Stimulated activated naive B cell treated with anti-CD40 and anti-IgM and Interleukin-4, amounts not matched to agents 10 μg/mL and 1 μg/mL and 100 μg/mL, for 72 hours (primary cell): ENCODE data around the gene CELSR3.
A peak's percentile ranks its signal among the peaks of the same experiment; 100 is the strongest.

Source experiments
- ATAC-seq, 2 donors: fragments of 150-1000 bp; cut with Tn5 transposase; replicated peaks; 2 replicates each; pipeline ENCODE4 v1.10.0; 2021; ENCODE audit warnings: moderate library complexity in 1 of 2
- DNase-seq: peaks from one replicate; pipeline ENCODE4 v3.0.0; 2021
- H3K27ac Mint-ChIP-seq: one replicate; pipeline ENCODE4 v1.8.0; 2022; ENCODE audit warnings: mild to moderate bottlenecking, mixed read lengths
- H3K27me3 Mint-ChIP-seq, 2 donors: one replicate each; pipeline ENCODE4 v1.8.0; 2022; ENCODE audit warnings: mixed read lengths in 2 of 2
- H3K36me3 Mint-ChIP-seq, 2 donors: one replicate each; pipeline ENCODE4 v1.8.0; 2022; ENCODE audit warnings: mixed read lengths in 2 of 2, mild to moderate bottlenecking in 1 of 2
- H3K4me1 Mint-ChIP-seq, 2 donors: one replicate each; pipeline ENCODE4 v1.8.0; 2022; ENCODE audit warnings: mixed read lengths in 2 of 2, mild to moderate bottlenecking in 1 of 2
- H3K4me3 Mint-ChIP-seq, 2 donors: one replicate each; pipeline ENCODE4 v1.8.0; 2022; ENCODE audit warnings: mild to moderate bottlenecking in 2 of 2, mixed read lengths in 2 of 2, moderate library complexity in 1 of 2
- H3K9me3 Mint-ChIP-seq, 2 donors: one replicate each; pipeline ENCODE4 v1.8.0; 2022; ENCODE audit warnings: mixed read lengths in 2 of 2, mild to moderate bottlenecking in 1 of 2

CELSR3 gene

GRCh38 chr3:48639944-48640606 lies 22.6 kb downstream of the CELSR3 start:
- peaks cover 6 to 15% of the 10 kb centered on the region in 2 donors for H3K4me1 Mint-ChIP-seq

GRCh38 chr3:48637305-48637704 lies 25.4 kb downstream of the CELSR3 start:
- ATAC-seq, result no peak
- H3K9me3 Mint-ChIP-seq, result no peaks in the 10 kb centered on the region
- H3K4me1 Mint-ChIP-seq, result peaks cover 12 to 36% of the 10 kb centered on the region in 2 donors
- H3K27ac Mint-ChIP-seq, result no peak overlapping the region
- H3K27me3 Mint-ChIP-seq, result peaks cover 9 to 20% of the 10 kb centered on the region in 2 donors
- H3K36me3 Mint-ChIP-seq, result peaks cover 5 to 11% of the 10 kb centered on the region in 2 donors
- DNase-seq, result no peak
- H3K4me3 Mint-ChIP-seq, result peak overlapping the region in 1 of 2 donors; percentile 36

More at GRCh38 chr3:48639944-48640606, 22.6 kb downstream of the CELSR3 start:
- Mint-ChIP-seq H3K9me3 (no peaks in the 10 kb centered on the region), H3K36me3 (peaks cover 0 to 7% of the 10 kb centered on the region in 2 donors), H3K4me3 (no peak overlapping the region), H3K27ac (no peak overlapping the region), H3K27me3 (peaks cover 9 to 30% of the 10 kb centered on the region in 2 donors)
- ATAC-seq (no peak), DNase-seq (no peak)

GRCh38 chr3:48636149-48636655 lies 26.5 kb downstream of the CELSR3 start:
- H3K4me3 Mint-ChIP-seq, result peak overlapping the region; percentile 93 to 95
- H3K27ac Mint-ChIP-seq, result no peak overlapping the region
- peaks cover 12 to 36% of the 10 kb centered on the region in 2 donors for H3K4me1 Mint-ChIP-seq
- DNase-seq, result no peak
- ATAC-seq, result no peak
- no peaks in the 10 kb centered on the region for H3K9me3 Mint-ChIP-seq
- H3K36me3 Mint-ChIP-seq, result peaks cover 11 to 15% of the 10 kb centered on the region in 2 donors
- H3K27me3 Mint-ChIP-seq, result peaks cover under 1 to 13% of the 10 kb centered on the region in 2 donors

GRCh38 chr3:48635222-48636021 lies 27.3 kb downstream of the CELSR3 start, which contains the start of gene SLC26A6:
Gene SLC26A6, minus strand, starts transcription at chr3:48635461. Its CDS starts 68 bp downstream, at chr3:48635393.
- H3K27ac Mint-ChIP-seq, result peak within 1 kb of the TSS; percentile 84

GRCh38 chr3:48634661-48635221 lies 27.9 kb downstream of the CELSR3 start:
- Mint-ChIP-seq H3K4me1 (peaks cover 12 to 35% of the 10 kb centered on the region in 2 donors), H3K36me3 (peaks cover 17 to 22% of the 10 kb centered on the region in 2 donors), H3K4me3 (peak overlapping the region; percentile 93 to 95), H3K9me3 (no peaks in the 10 kb centered on the region), H3K27ac (peak overlapping the region; percentile 62), H3K27me3 (peaks cover 0 to 13% of the 10 kb centered on the region in 2 donors)
- peak; percentile 36 to 43 for ATAC-seq
- DNase-seq, result peak; percentile 30

More at GRCh38 chr3:48635222-48636021, 27.3 kb downstream of the CELSR3 start, which contains the start of gene SLC26A6:
- Mint-ChIP-seq H3K36me3 (peaks cover 17% of the 10 kb centered on the region in 2 donors), H3K4me1 (peaks cover 12 to 36% of the 10 kb centered on the region in 2 donors), H3K9me3 (no peaks in the 10 kb centered on the region), H3K4me3 (peak within 1 kb of the TSS; percentile 93 to 95), H3K27me3 (peaks cover 0 to 13% of the 10 kb centered on the region in 2 donors)
- DNase-seq (peak; percentile 91), ATAC-seq (peak; percentile 94 to 95)

- peaks cover 0 to 8% of the 10 kb centered on the region in 2 donors for H3K27me3 Mint-ChIP-seq
- H3K4me1 Mint-ChIP-seq, result peaks cover 12 to 32% of the 10 kb centered on the region in 2 donors
- no peaks in the 10 kb centered on the region for H3K9me3 Mint-ChIP-seq
- no peak for ATAC-seq
- H3K4me3 Mint-ChIP-seq, result peak overlapping the region in 1 of 2 donors; percentile 95
- H3K27ac Mint-ChIP-seq, result no peak overlapping the region
- DNase-seq, result no peak
- H3K36me3 Mint-ChIP-seq, result peaks cover 21 to 26% of the 10 kb centered on the region in 2 donors
Measured at GRCh38 chr3:48633743-48634142, 28.9 kb downstream of the CELSR3 start.

- Mint-ChIP-seq H3K27ac (no peak overlapping the region), H3K4me3 (no peak overlapping the region), H3K9me3 (no peaks in the 10 kb centered on the region), H3K4me1 (peaks cover 12 to 32% of the 10 kb centered on the region in 2 donors), H3K36me3 (peaks cover 22 to 30% of the 10 kb centered on the region in 2 donors), H3K27me3 (peaks cover 0 to 6% of the 10 kb centered on the region in 2 donors)
- DNase-seq (no peak), ATAC-seq (no peak)
Measured at GRCh38 chr3:48633256-48633655, 29.4 kb downstream of the CELSR3 start.

GRCh38 chr3:48631516-48632448 lies 30.9 kb downstream of the CELSR3 start:
- Mint-ChIP-seq H3K4me3 (no peak overlapping the region), H3K4me1 (peaks cover 9 to 32% of the 10 kb centered on the region in 2 donors), H3K9me3 (no peaks in the 10 kb centered on the region), H3K36me3 (peaks cover 27 to 42% of the 10 kb centered on the region in 2 donors), H3K27me3 (no peaks in the 10 kb centered on the region), H3K27ac (no peak overlapping the region)
- DNase-seq, result no peak
- no peak for ATAC-seq

- peaks cover 30 to 49% of the 10 kb centered on the region in 2 donors for H3K36me3 Mint-ChIP-seq
- ATAC-seq (no peak), DNase-seq (no peak)
- no peak overlapping the region for H3K27ac Mint-ChIP-seq
- no peak overlapping the region for H3K4me3 Mint-ChIP-seq
- H3K27me3 Mint-ChIP-seq, result no peaks in the 10 kb centered on the region
- no peaks in the 10 kb centered on the region for H3K9me3 Mint-ChIP-seq
- peaks cover 9 to 26% of the 10 kb centered on the region in 2 donors for H3K4me1 Mint-ChIP-seq
Measured at GRCh38 chr3:48630833-48631232, 31.9 kb downstream of the CELSR3 start.

- no peak for ATAC-seq
- Mint-ChIP-seq H3K27ac (no peak overlapping the region), H3K27me3 (no peaks in the 10 kb centered on the region), H3K4me1 (peaks cover 7 to 21% of the 10 kb centered on the region in 2 donors), H3K9me3 (no peaks in the 10 kb centered on the region), H3K36me3 (peaks cover 30 to 54% of the 10 kb centered on the region in 2 donors), H3K4me3 (no peak overlapping the region)
- DNase-seq, result no peak
Measured at GRCh38 chr3:48630407-48630806, 32.3 kb downstream of the CELSR3 start.

- peaks cover 7 to 20% of the 10 kb centered on the region in 2 donors for H3K4me1 Mint-ChIP-seq
- peaks cover 33 to 59% of the 10 kb centered on the region in 2 donors for H3K36me3 Mint-ChIP-seq
- DNase-seq (no peak), ATAC-seq (no peak)
- no peak overlapping the region for H3K27ac Mint-ChIP-seq
- no peaks in the 10 kb centered on the region for H3K9me3 Mint-ChIP-seq
- H3K4me3 Mint-ChIP-seq, result no peak overlapping the region
- no peaks in the 10 kb centered on the region for H3K27me3 Mint-ChIP-seq
Measured at GRCh38 chr3:48629894-48630293, 32.8 kb downstream of the CELSR3 start.

- Mint-ChIP-seq H3K27ac (no peak overlapping the region), H3K9me3 (no peaks in the 10 kb centered on the region), H3K27me3 (no peaks in the 10 kb centered on the region), H3K4me1 (peaks cover 1 to 6% of the 10 kb centered on the region in 2 donors), H3K4me3 (no peak overlapping the region), H3K36me3 (peaks cover 35 to 63% of the 10 kb centered on the region in 2 donors)
- DNase-seq (no peak), ATAC-seq (no peak)
Measured at GRCh38 chr3:48628277-48629017, 34.2 kb downstream of the CELSR3 start.

- H3K27ac Mint-ChIP-seq, result no peak overlapping the region
- no peaks in the 10 kb centered on the region for H3K9me3 Mint-ChIP-seq
- peaks cover 32 to 56% of the 10 kb centered on the region in 2 donors for H3K36me3 Mint-ChIP-seq
- no peak overlapping the region for H3K4me3 Mint-ChIP-seq
- no peaks in the 10 kb centered on the region for H3K27me3 Mint-ChIP-seq
- H3K4me1 Mint-ChIP-seq, result peaks cover 2 to 4% of the 10 kb centered on the region in 2 donors
- DNase-seq (no peak), ATAC-seq (no peak)
Measured at GRCh38 chr3:48625600-48625999, 37.1 kb downstream of the CELSR3 start.
